HepG2 (cell line): ENCODE results near the gene KRTAP1-5. TPM values are rescaled to one million over a fixed set of nuclear protein-coding genes. Genes with fewer than 3 reads are reported as not detected.

Source experiments
- ATF4 ChIP-seq, 2 experiments: fragments of 450-650 bp in 1 of 2; sonication (generic) in 1 of 2; formaldehyde crosslinking; IDR thresholded peaks; 2 replicates each; pipeline versions ENCODE4 v1.5.0 to v1.8.0; 2020 to 2022; ENCODE audit warnings: mild to moderate bottlenecking in 1 of 2, missing genetic modification reagents in 1 of 2
- ATF5 ChIP-seq: sonication (generic); formaldehyde crosslinking; IDR thresholded peaks from 2 replicates; pipeline ENCODE4 v1.4.0; 2020; ENCODE audit warnings: mild to moderate bottlenecking, low read depth, missing genetic modification reagents
- CENPX ChIP-seq: sonication (generic); formaldehyde crosslinking; IDR thresholded peaks from 2 replicates; pipeline ENCODE4 v1.9.0; 2021; ENCODE audit warnings: mild to moderate bottlenecking, missing genetic modification reagents, moderate library complexity
- KDM5A ChIP-seq: fragments of 200-600 bp; sonication (generic); IDR thresholded peaks from 2 replicates; pipeline ENCODE4 v1.7.0; 2018; ENCODE audit warnings: antibody characterized with exemption, mild to moderate bottlenecking, low read length, borderline replicate concordance
- NCOA2 ChIP-seq: sonication (generic); formaldehyde crosslinking; IDR thresholded peaks from 2 replicates; pipeline ENCODE4 v1.8.0; 2022; ENCODE audit warnings: inconsistent platforms
- PHF5A ChIP-seq: IDR thresholded peaks from one replicate; pipeline ENCODE4 v1.6.1; 2018; ENCODE audit warnings: low read depth, missing genetic modification reagents; ENCODE audit not compliant: unreplicated experiment
- RFX3 ChIP-seq: IDR thresholded peaks from 2 replicates; pipeline ENCODE4 v1.6.1; 2016; ENCODE audit warnings: missing biosample characterization, missing genetic modification reagents
- XBP1 ChIP-seq: sonication (generic); formaldehyde crosslinking; IDR thresholded peaks from 2 replicates; pipeline ENCODE4 v1.5.0; 2020; ENCODE audit warnings: missing genetic modification reagents
- ZNF24 ChIP-seq: fragments of 450-650 bp; IDR thresholded peaks from 2 replicates; pipeline ENCODE4 v1.6.1; 2017; ENCODE audit warnings: antibody characterized with exemption, mild to moderate bottlenecking
- ZNF672 ChIP-seq: sonication (generic); formaldehyde crosslinking; IDR thresholded peaks from 2 replicates; pipeline ENCODE4 v1.8.1; 2022; ENCODE audit warnings: missing genetic modification reagents
- ZNF788 ChIP-seq: sonication (generic); formaldehyde crosslinking; IDR thresholded peaks from 2 replicates; pipeline ENCODE4 v1.5.0; 2020; ENCODE audit warnings: mild to moderate bottlenecking, missing genetic modification reagents, borderline replicate concordance
- polyA plus RNA-seq, 8 experiments: library from polyadenylated mRNA; depleted of rRNA in 3 of 8; stranded (reverse) in 7 of 8; unstranded in 1 of 8; fragments of >200 nt; fragmentation: Illumina TruSeq in 4 of 8; extraction: Trizol in 4 of 8; gene quantifications; 2 replicates each; pipeline versions ENCODE4 v1.2.1 to v1.2.3, GENCODE V29; 2011 to 2016; ENCODE audit warnings: low read depth in 4 of 8, missing spikeins in 1 of 8, mixed read lengths in 1 of 8; ENCODE audit not compliant: insufficient read depth in 1 of 8
- total RNA-seq, 5 experiments: library from RNA; depleted of rRNA; stranded (reverse); fragments of >200 nt; fragmentation: Illumina TruSeq; extraction: Trizol; gene quantifications; 2 replicates each; pipeline ENCODE4 v1.2.3, GENCODE V29; 2016; ENCODE audit warnings: low read depth in 1 of 5
- TF ChIP-seq, protein P1 (sequence below): sonication (generic); formaldehyde crosslinking; IDR thresholded peaks from 2 replicates; pipeline ENCODE4 v1.4.0; 2020; ENCODE audit warnings: mild to moderate bottlenecking, missing genetic modification reagents
- TF ChIP-seq, protein P2 (sequence below): sonication (generic); formaldehyde crosslinking; IDR thresholded peaks from 2 replicates; pipeline ENCODE4 v1.8.1; 2023; ENCODE audit warnings: mild to moderate bottlenecking, moderate library complexity, missing genetic modification reagents
- TF ChIP-seq, protein P3 (sequence below): sonication (generic); formaldehyde crosslinking; IDR thresholded peaks from 2 replicates; pipeline ENCODE4 v1.4.0; 2020; ENCODE audit warnings: missing genetic modification reagents

The KRTAP1-5 gene
- total and polyA plus RNA-seq, 2 of the 13 experiments (the other 11 are each of a cell fraction or from before 2014, with no cell fraction given): 0.09 TPM; not detected in 1

DNA sequence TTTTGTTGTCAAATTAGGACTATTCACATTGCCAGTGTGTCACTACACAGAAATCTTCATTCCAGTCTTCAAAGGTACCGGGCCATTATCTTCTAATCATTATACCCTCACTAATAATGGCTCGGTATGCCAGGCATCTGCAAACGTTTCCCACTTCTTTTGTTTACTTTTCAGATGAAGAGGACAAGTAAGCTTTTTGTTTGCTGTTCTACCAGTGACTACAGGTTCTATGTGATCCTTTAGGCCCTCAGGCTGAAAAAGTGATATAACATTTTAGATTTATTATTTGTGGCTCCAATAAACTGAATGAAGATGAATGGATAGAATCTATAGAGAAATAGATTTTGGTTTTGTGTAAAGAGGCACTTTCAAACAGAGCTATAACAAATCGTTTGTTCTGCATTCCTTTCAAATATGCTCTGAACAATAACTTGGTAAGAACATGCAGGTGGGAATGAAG lies 17.7 kb downstream of the KRTAP1-5 start (continued):
- TF ChIP-seq, protein P1, sequence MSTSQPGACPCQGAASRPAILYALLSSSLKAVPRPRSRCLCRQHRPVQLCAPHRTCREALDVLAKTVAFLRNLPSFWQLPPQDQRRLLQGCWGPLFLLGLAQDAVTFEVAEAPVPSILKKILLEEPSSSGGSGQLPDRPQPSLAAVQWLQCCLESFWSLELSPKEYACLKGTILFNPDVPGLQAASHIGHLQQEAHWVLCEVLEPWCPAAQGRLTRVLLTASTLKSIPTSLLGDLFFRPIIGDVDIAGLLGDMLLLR (CRISPR knock-in tag): no peak
- no peak for TF ChIP-seq KDM5A
- TF ChIP-seq, protein P2, sequence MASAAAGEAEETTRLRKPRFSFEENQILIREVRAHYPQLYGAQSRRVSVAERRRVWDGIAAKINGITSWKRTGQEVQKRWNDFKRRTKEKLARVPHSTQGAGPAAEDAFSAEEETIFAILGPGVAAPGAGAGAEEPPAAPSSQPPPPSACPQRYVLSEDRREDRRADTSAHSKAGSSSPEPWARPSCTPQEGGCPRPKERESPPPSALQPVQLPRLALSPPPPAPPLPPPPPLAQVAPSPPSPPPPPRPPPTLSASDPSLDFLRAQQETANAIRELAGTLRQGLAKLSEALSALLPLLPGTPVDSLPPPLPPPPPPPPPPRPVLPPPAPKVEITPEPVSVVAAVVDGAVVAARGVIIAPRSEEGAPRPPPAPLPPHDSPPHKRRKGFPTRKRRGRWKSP (CRISPR knock-in tag): no peak
- peak; percentile 97 for TF ChIP-seq NCOA2 (CRISPR knock-in tag)
- TF ChIP-seq ZNF672 (CRISPR knock-in tag): no peak
- TF ChIP-seq PHF5A: no peak
- no peak for TF ChIP-seq RFX3 (CRISPR knock-in tag)
- TF ChIP-seq XBP1 (CRISPR knock-in tag): no peak
- TF ChIP-seq ZNF788 (CRISPR knock-in tag): no peak
- TF ChIP-seq ATF4 (CRISPR knock-in tag; IDR thresholded peaks at IDR 0.05): no peak
- TF ChIP-seq, protein P3, sequence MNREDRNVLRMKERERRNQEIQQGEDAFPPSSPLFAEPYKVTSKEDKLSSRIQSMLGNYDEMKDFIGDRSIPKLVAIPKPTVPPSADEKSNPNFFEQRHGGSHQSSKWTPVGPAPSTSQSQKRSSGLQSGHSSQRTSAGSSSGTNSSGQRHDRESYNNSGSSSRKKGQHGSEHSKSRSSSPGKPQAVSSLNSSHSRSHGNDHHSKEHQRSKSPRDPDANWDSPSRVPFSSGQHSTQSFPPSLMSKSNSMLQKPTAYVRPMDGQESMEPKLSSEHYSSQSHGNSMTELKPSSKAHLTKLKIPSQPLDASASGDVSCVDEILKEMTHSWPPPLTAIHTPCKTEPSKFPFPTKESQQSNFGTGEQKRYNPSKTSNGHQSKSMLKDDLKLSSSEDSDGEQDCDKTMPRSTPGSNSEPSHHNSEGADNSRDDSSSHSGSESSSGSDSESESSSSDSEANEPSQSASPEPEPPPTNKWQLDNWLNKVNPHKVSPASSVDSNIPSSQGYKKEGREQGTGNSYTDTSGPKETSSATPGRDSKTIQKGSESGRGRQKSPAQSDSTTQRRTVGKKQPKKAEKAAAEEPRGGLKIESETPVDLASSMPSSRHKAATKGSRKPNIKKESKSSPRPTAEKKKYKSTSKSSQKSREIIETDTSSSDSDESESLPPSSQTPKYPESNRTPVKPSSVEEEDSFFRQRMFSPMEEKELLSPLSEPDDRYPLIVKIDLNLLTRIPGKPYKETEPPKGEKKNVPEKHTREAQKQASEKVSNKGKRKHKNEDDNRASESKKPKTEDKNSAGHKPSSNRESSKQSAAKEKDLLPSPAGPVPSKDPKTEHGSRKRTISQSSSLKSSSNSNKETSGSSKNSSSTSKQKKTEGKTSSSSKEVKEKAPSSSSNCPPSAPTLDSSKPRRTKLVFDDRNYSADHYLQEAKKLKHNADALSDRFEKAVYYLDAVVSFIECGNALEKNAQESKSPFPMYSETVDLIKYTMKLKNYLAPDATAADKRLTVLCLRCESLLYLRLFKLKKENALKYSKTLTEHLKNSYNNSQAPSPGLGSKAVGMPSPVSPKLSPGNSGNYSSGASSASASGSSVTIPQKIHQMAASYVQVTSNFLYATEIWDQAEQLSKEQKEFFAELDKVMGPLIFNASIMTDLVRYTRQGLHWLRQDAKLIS (CRISPR knock-in tag): no peak
- no peak for TF ChIP-seq ATF5
- no peak for TF ChIP-seq ZNF24
- TF ChIP-seq CENPX (CRISPR knock-in tag): no peak
